Stimulated activated CD4-positive, alpha-beta T cell treated with anti-CD3 and anti-CD28 coated beads, Interleukin-4, amount 100 ng/mL, for 1 hour (primary cell): ENCODE data around the gene SERBP1.
"Not testable (repeated sequence)": the region's sequence is repeated elsewhere in the genome, so short reads cannot be mapped to it uniquely, and the experiment has no call there.

Experiments used
- DNase-seq: peaks from one replicate; pipeline ENCODE4 v3.0.0-alpha.2; 2020

Gene SERBP1

DNA sequence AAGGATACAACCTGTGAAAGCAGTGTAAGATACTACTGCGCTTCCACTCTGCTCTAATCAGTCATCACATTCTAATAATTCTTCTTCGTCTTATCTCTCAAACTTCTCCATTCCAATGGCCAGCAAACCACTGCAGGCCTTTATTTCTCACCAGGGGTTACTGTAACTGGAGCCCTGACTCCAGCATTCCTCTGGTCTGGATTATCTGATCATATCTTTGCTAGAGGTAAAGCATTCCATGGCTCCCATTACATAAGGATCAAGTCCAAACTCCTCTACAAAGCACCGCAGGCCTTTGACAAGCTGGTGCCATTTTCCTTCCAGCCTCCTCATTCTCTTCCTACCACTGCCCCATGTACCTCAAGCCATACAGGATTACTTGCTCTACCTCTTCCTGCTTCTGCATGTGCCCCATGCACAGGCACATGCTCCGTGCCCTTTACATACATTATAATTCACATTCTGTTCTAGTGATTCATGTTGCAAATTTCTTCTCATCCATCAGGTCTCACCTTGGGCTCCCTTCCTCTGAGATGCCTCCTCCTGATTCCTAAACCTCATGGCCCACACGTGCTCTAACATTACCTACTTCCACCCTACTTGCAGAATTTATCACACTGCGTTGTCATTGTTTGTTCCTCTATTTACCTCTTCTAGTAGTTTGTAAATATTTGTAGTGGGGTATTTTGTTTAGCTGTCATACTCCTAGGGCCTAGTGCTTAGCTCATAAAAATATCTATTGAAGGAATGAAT is 9.3 kb upstream of the SERBP1 start:
- no peak for DNase-seq

DNA sequence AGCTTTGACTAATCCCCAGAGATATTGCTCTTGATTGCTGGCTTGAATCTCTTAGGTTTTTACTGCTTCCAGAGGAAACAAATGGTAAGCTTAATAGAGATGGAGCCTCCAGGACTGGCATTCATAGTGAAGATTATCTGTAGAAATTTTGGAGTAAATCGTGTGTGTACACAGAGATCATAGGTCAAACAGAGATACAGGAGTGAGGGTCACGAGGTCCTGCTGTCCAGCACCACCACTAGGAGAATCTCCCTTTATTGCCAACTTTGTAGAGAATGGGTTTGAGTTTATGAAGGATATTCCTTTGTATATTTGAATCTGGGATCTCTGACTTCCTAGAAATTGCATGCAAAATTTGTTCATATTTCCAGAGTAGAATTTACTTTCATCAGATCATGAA is 7.8 kb upstream of the SERBP1 start:
- no peak for DNase-seq

GRCh38 chr1:67436511-67437055 is 6.4 kb upstream of the SERBP1 start:
- no peak for DNase-seq

- no peak for DNase-seq
Observed at GRCh38 chr1:67434491-67434890, 4.3 kb upstream of the SERBP1 start.

DNA sequence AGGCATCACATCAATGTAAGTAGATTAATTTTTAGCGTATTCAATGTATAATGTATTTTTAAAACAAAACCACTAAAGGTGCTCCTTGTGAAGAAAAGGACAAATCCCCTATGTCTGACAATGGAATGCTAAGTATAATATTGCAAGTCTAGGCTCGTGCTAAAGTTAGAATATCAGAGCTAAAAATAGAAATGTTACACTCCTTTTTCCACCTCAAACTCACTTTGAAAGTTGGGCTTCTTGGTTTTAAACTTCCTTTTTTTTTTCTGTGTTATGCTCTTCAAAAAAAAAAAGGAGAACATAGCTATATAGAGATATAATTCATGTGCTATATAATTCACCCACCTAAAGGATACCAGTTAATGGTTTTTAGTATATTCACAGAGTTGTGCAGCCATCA is 3.6 kb upstream of the SERBP1 start:
- no peak for DNase-seq

GRCh38 chr1:67432745-67433144 is 2.5 kb upstream of the SERBP1 start:
- DNase-seq, result no peak

DNA sequence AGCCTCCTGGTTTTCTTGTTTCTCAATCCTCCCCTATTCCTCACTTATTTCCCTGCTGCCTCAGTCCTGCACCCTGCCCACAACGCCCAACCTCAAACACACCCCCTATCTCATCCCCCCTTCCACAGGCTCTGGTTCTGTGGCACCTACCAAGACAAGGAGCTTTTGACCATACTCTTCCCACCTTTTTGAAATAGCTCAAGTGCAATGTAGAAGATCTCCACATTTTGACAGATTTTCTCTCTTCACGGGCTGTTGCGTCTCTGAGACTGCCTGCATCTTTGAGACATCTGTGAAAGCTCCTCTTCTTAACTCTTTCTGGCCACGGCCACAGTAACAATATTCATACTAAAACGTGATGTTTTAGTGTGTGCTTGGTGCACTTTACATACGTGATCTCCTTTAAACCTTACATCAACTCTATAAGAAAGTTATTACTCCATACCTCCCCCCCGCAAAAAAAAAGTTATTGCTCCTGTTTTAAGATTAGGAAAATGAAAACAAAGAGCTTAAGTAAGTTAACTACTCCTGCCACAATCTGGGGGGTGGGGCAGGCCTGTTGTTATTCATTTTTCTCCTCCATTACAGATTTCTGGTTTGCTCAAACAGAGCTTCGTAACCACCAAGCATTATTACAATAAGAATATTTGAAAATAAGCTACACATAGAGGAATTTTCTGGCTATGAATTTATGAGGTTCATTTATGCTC is 1.8 kb upstream of the SERBP1 start:
- no peak for DNase-seq

DNA sequence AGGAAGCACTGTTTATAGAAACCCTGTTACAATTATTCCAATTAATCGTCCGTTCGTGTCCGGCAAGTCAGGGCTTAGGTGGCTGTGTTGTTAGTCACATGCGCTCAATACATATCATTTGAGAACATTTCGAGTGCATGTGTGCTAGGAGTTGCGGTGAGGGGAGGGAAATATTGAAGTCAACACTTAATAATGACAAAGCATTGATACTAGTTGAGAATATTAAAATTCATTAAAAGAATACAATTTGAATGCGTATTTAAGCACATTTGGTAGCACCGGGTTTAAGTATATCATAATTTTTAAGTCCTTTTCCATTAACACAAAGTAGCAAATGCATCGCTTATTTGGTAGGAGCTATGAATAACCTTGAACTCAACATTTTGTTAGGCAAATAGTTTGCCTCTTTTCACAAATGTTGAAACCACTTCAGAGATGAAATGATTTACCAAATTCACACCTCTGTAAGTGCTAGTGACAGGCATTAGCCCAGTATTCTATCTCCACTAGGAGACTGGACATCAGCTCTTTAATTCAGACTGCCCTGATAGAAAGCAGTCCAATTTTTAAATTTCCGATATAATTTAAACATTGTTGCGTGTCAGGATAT is 1.1 kb upstream of the SERBP1 start:
- DNase-seq, result no peak

DNA sequence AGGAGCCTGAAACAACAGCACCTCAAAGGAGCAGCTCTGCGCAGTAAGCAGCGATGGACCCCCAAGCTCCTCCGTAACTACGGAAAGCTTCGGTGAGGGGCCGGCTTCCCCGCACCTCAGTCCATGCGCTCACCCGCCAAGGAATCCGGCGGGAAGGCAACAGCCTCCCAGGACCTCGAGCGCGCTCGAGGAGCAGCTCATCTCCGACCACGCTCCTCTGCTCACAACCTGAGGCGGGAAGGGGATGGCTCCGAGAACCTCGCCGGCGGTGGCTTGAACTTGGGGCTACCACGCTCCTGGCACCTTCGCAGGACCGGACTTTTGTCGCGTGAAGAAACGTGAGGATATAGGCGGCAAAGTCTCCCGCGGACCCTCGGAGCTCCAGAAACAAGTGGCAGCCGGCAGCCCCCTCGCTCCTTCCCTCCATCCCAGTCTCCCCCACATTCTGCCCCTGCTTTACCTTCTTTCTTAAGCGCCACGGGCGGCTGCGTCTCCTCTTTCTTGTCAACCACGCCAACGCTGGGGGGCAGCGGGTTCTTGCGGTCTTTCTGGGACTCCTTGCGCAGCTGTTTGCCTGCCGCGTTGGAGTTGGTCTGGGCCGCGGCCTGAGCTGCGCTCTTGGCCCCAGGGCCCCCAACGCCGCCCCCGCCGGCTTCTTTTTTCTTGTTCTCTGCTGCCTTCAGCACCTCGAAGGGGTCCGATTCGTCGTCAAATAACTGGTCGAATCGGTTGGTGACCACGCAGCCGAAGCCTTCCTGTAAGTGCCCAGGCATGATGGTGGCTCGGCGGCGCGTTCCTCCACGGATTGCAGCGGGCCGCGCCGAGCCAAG is 459 bp downstream of the SERBP1 start:
- DNase-seq, result peak; percentile 42

DNA sequence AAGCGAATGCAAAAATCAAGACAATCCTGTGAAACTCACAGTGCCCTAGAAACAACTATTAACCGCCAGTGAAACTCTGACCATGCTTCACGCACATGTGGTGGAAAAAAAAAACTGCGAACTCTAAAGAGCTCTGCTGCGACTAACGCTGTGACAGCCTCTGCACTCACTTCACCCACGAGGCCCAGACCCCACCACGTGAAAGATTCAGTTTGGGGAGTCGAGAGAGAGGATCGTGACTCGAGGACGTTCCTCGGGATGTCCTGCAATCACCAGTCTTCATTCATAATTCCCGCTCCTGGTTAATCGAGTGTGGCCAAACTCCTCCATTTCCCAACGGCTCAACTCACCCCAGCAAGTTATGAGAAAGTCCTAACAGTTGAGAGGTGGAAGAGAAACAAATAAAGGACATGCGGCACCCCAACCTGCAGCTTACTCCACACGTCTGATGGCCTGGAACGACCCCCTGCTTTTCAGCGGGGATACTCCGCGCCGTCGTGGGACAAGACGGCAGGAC is 1.1 kb downstream of the SERBP1 start:
- DNase-seq, result peak; percentile 58

GRCh38 chr1:67427947-67428346 is 2.3 kb downstream of the SERBP1 start:
- DNase-seq, result no peak

DNA sequence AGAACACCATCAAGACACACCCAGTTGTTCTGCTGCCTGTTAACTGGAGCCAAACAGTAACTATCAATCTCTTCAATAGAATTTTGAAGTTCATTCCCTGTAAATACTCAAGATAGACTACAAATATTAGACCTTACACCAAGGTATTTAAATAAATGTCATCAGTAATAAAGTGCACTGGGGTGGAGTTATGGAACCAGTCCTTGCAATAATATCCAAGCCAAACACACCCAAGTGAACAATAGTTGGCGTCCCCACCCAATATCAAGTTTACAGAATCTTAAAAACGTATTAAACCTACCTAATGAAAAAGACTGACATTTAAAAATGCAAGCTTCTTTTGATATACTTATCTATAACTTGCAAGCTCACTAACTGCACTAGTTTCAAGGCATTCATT is 2.7 kb downstream of the SERBP1 start:
- DNase-seq, result no peak

GRCh38 chr1:67420835-67421492 is 9.2 kb downstream of the SERBP1 start:
- DNase-seq, result no peak

GRCh38 chr1:67418839-67419586 is 11.2 kb downstream of the SERBP1 start:
- no peak for DNase-seq

GRCh38 chr1:67417733-67418132 is 12.5 kb downstream of the SERBP1 start:
- DNase-seq, result not testable (repeated sequence)

- DNase-seq, result no peak
Observed at GRCh38 chr1:67415041-67415440, 15.2 kb downstream of the SERBP1 start.

DNA sequence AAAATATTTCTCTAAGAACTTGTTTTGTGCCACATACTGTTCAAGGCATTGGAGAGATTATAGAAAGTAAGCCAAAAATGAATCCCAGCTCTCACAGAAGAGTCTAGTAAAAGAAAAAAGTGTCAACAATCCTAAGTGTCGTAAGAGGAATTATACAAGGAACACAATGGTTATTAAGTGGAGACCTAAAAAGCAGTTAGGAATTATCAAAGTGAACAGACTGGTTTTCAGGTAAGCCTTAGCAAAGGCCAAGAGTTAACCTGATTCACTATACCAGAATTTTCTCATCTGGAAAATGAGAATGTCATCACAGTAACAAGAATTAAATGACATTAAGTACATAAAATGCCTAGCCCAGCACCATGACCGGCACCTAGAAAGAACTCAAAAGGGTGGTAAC is 15.6 kb downstream of the SERBP1 start:
- DNase-seq, result no peak

GRCh38 chr1:67413101-67413500 is 17.1 kb downstream of the SERBP1 start:
- not testable (repeated sequence) for DNase-seq

GRCh38 chr1:67408148-67408547 is 22.1 kb downstream of the SERBP1 start:
- DNase-seq, result no peak

GRCh38 chr1:67407498-67407897 is 22.7 kb downstream of the SERBP1 start:
- no peak for DNase-seq
